Measurements from ENCODE around the gene RAB24. TPM values are rescaled to one million over a fixed set of nuclear protein-coding genes. Genes with fewer than 3 reads are reported as not detected.

The RAB24 gene
- total and polyA plus RNA-seq, 2 experiments from 2014 or later: 27.1 to 27.7 TPM

DNA sequence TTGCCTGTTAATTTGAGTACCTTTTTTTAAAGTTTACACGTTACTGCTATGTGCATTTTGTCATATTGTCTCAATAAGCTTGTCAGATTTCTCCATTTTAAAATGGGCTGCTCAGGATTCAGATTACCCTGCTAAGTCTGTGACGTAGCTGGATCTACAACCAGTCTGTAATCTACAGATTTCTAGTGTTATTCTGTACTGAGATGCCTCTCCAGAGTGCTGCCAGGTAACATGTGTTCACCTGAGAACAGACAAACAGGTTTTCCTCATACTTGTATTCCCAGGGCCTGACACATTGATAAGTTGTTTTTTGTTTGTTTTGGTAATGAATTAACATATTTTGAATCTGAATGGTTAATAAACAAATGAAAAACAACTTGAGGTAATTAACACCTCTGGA lies 15.3 kb downstream of the RAB24 start:
- Histone ChIP-seq H4K20me1 (replicated peaks; ENCODE audit: insufficient read depth) (peaks cover 37% of the 10 kb centered on the region), H3K27me3 (ENCODE audit: insufficient read depth) (no peaks in the 10 kb centered on the region), H3F3A (replicated peaks; ENCODE audit: low read depth) (peaks cover 22% of the 10 kb centered on the region), H3K27ac (ENCODE audit: low read depth) (no peak overlapping the region), H3K79me2 (replicated peaks; ENCODE audit: insufficient read depth) (peaks cover 26% of the 10 kb centered on the region; the same call in 1 of the 2 replicates), H2AFZ (no peak overlapping the region), H3K4me1 (ENCODE audit: insufficient read depth) (no peaks in the 10 kb centered on the region), H3K36me3 (ENCODE audit: insufficient read depth) (peaks cover 79% of the 10 kb centered on the region), H3K4me3 (no peak overlapping the region), H3K4me2 (no peak overlapping the region), H3K9me2 (ENCODE audit: insufficient read depth) (no peaks in the 10 kb centered on the region)
- H3K4me1 Mint-ChIP-seq: no peaks in the 10 kb centered on the region
- H3K9me3 Mint-ChIP-seq: no peaks in the 10 kb centered on the region
- no peak for ATAC-seq
- no peak overlapping the region for H3K27ac Mint-ChIP-seq
- DNase-seq (ENCODE audit: low spot score): no peak
- peaks cover 5% of the 10 kb centered on the region for H3K27me3 Mint-ChIP-seq (ENCODE audit: insufficient read depth, low read depth, poor library complexity)
- peaks cover 89% of the 10 kb centered on the region for H3K36me3 Mint-ChIP-seq (ENCODE audit: low read depth)
- TF ChIP-seq, protein P1, sequence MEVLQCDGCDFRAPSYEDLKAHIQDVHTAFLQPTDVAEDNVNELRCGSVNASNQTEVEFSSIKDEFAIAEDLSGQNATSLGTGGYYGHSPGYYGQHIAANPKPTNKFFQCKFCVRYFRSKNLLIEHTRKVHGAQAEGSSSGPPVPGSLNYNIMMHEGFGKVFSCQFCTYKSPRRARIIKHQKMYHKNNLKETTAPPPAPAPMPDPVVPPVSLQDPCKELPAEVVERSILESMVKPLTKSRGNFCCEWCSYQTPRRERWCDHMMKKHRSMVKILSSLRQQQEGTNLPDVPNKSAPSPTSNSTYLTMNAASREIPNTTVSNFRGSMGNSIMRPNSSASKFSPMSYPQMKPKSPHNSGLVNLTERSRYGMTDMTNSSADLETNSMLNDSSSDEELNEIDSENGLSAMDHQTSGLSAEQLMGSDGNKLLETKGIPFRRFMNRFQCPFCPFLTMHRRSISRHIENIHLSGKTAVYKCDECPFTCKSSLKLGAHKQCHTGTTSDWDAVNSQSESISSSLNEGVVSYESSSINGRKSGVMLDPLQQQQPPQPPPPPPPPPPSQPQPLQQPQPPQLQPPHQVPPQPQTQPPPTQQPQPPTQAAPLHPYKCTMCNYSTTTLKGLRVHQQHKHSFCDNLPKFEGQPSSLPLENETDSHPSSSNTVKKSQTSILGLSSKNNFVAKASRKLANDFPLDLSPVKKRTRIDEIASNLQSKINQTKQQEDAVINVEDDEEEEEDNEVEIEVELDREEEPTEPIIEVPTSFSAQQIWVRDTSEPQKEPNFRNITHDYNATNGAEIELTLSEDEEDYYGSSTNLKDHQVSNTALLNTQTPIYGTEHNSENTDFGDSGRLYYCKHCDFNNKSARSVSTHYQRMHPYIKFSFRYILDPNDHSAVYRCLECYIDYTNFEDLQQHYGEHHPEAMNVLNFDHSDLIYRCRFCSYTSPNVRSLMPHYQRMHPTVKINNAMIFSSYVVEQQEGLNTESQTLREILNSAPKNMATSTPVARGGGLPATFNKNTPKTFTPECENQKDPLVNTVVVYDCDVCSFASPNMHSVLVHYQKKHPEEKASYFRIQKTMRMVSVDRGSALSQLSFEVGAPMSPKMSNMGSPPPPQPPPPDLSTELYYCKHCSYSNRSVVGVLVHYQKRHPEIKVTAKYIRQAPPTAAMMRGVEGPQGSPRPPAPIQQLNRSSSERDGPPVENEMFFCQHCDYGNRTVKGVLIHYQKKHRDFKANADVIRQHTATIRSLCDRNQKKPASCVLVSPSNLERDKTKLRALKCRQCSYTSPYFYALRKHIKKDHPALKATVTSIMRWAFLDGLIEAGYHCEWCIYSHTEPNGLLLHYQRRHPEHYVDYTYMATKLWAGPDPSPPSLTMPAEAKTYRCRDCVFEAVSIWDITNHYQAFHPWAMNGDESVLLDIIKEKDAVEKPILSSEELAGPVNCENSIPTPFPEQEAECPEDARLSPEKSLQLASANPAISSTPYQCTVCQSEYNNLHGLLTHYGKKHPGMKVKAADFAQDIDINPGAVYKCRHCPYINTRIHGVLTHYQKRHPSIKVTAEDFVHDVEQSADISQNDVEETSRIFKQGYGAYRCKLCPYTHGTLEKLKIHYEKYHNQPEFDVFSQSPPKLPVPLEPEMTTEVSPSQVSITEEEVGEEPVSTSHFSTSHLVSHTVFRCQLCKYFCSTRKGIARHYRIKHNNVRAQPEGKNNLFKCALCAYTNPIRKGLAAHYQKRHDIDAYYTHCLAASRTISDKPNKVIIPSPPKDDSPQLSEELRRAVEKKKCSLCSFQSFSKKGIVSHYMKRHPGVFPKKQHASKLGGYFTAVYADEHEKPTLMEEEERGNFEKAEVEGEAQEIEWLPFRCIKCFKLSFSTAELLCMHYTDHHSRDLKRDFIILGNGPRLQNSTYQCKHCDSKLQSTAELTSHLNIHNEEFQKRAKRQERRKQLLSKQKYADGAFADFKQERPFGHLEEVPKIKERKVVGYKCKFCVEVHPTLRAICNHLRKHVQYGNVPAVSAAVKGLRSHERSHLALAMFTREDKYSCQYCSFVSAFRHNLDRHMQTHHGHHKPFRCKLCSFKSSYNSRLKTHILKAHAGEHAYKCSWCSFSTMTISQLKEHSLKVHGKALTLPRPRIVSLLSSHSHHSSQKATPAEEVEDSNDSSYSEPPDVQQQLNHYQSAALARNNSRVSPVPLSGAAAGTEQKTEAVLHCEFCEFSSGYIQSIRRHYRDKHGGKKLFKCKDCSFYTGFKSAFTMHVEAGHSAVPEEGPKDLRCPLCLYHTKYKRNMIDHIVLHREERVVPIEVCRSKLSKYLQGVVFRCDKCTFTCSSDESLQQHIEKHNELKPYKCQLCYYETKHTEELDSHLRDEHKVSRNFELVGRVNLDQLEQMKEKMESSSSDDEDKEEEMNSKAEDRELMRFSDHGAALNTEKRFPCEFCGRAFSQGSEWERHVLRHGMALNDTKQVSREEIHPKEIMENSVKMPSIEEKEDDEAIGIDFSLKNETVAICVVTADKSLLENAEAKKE (CRISPR knock-in tag; IDR thresholded peaks at IDR 0.05): no peak
- TF ChIP-seq, protein P2, sequence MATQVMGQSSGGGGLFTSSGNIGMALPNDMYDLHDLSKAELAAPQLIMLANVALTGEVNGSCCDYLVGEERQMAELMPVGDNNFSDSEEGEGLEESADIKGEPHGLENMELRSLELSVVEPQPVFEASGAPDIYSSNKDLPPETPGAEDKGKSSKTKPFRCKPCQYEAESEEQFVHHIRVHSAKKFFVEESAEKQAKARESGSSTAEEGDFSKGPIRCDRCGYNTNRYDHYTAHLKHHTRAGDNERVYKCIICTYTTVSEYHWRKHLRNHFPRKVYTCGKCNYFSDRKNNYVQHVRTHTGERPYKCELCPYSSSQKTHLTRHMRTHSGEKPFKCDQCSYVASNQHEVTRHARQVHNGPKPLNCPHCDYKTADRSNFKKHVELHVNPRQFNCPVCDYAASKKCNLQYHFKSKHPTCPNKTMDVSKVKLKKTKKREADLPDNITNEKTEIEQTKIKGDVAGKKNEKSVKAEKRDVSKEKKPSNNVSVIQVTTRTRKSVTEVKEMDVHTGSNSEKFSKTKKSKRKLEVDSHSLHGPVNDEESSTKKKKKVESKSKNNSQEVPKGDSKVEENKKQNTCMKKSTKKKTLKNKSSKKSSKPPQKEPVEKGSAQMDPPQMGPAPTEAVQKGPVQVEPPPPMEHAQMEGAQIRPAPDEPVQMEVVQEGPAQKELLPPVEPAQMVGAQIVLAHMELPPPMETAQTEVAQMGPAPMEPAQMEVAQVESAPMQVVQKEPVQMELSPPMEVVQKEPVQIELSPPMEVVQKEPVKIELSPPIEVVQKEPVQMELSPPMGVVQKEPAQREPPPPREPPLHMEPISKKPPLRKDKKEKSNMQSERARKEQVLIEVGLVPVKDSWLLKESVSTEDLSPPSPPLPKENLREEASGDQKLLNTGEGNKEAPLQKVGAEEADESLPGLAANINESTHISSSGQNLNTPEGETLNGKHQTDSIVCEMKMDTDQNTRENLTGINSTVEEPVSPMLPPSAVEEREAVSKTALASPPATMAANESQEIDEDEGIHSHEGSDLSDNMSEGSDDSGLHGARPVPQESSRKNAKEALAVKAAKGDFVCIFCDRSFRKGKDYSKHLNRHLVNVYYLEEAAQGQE (IDR thresholded peaks at IDR 0.05; ENCODE audit: unreplicated experiment): no peak
- TF ChIP-seq ZNF331 (CRISPR knock-in tag; IDR thresholded peaks at IDR 0.05; ENCODE audit: low read depth) (no peak), STAT1 (IDR thresholded peaks at IDR 0.05; ENCODE audit: unreplicated experiment) (no peak), EZH2phosphoT487 (IDR thresholded peaks at IDR 0.05; ENCODE audit: unreplicated experiment) (peak; percentile 32), NANOG (IDR thresholded peaks at IDR 0.05; ENCODE audit: borderline replicate concordance) (no peak)
- TF ChIP-seq, protein P3, sequence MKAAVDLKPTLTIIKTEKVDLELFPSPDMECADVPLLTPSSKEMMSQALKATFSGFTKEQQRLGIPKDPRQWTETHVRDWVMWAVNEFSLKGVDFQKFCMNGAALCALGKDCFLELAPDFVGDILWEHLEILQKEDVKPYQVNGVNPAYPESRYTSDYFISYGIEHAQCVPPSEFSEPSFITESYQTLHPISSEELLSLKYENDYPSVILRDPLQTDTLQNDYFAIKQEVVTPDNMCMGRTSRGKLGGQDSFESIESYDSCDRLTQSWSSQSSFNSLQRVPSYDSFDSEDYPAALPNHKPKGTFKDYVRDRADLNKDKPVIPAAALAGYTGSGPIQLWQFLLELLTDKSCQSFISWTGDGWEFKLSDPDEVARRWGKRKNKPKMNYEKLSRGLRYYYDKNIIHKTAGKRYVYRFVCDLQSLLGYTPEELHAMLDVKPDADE (IDR thresholded peaks at IDR 0.05): no peak
- no peak overlapping the region for H3K4me3 Mint-ChIP-seq

All from GM23338 (cell line).